ENCODE measurements around the gene CLNK.

DNA sequence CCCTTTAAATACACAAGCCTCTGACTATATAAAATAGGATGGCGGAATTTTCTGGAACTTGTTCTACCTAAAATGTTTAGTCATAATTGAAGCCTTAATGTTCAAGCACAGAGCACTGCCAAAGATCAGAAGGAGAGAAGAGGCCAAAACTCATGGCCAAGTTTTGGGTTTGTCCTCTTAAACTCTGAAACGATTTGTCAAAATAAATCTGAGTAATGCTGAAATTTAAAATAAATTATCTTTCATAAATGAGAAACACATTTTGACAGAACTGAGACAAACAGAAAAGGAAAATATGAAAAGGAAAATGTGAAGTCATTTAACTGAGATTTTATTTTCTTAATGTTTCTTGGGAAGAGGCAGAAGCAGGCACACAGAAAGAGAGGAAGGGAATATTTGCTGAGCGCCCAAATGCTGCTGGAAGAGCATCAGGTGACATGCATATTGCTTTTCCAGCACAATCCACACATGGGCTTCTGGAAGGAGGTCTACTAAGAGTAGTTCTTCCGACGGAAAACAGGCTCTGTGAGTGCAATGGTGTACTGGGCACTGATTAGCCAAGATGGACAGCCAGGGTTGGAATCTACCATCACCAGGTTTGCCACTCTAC is 179.9 kb downstream of the CLNK start:
- TF ChIP-seq ZNF274 (IDR thresholded peaks at IDR 0.05; ENCODE audit: low read depth, low read length): no peak
- TF ChIP-seq YY1 (IDR thresholded peaks at IDR 0.05; ENCODE audit: insufficient read depth, insufficient read length): no peak
